ENCODE results near the gene CORO2B.

Gene CORO2B

GRCh38 chr15:68578980-68579935, at the start of gene CORO2B:
TSS of gene CORO2B (plus strand) at chr15:68578993. CDS start at chr15:68579263, 270 bp downstream.
- in situ Hi-C loops (cut with MboI; ENCODE audit: low pct_unique_long_range_greater_than_20kb, low sequenced_read_pairs): no loop called here
- peak; percentile 25 for DNase-seq

GRCh38 chr15:68531387-68532179, 47.2 kb upstream of the CORO2B start:
- no peak for DNase-seq
- in situ Hi-C loops (cut with MboI; ENCODE audit: low pct_unique_long_range_greater_than_20kb, low sequenced_read_pairs): no loop called here

GRCh38 chr15:68536331-68537095, 42.3 kb upstream of the CORO2B start:
- DNase-seq: no peak
- in situ Hi-C loops (cut with MboI; ENCODE audit: low pct_unique_long_range_greater_than_20kb, low sequenced_read_pairs): no loop called here

GRCh38 chr15:68537097-68537496, 41.7 kb upstream of the CORO2B start:
- in situ Hi-C loops (cut with MboI; ENCODE audit: low pct_unique_long_range_greater_than_20kb, low sequenced_read_pairs): no loop called here
- DNase-seq: no peak

GRCh38 chr15:68537506-68537905, 41.3 kb upstream of the CORO2B start:
- no peak for DNase-seq
- in situ Hi-C loops (cut with MboI; ENCODE audit: low pct_unique_long_range_greater_than_20kb, low sequenced_read_pairs): no loop called here

- in situ Hi-C loops (cut with MboI; ENCODE audit: low pct_unique_long_range_greater_than_20kb, low sequenced_read_pairs): no loop called here
- DNase-seq: no peak
Measured at GRCh38 chr15:68538311-68538710, 40.5 kb upstream of the CORO2B start.

- in situ Hi-C loops (cut with MboI; ENCODE audit: low pct_unique_long_range_greater_than_20kb, low sequenced_read_pairs): no loop called here
Measured at GRCh38 chr15:68541743-68542142, 37.0 kb upstream of the CORO2B start.

GRCh38 chr15:68542348-68542747, 36.4 kb upstream of the CORO2B start:
- in situ Hi-C loops (cut with MboI; ENCODE audit: low pct_unique_long_range_greater_than_20kb, low sequenced_read_pairs): no loop called here
- no peak for DNase-seq

More at GRCh38 chr15:68541743-68542142, 37.0 kb upstream of the CORO2B start:
- no peak for DNase-seq

- in situ Hi-C loops (cut with MboI; ENCODE audit: low pct_unique_long_range_greater_than_20kb, low sequenced_read_pairs): no loop called here
- DNase-seq: no peak
Measured at GRCh38 chr15:68542771-68543164, 36.0 kb upstream of the CORO2B start.

- no peak for DNase-seq
- in situ Hi-C loops (cut with MboI; ENCODE audit: low pct_unique_long_range_greater_than_20kb, low sequenced_read_pairs): no loop called here
Measured at GRCh38 chr15:68543165-68544008, 35.4 kb upstream of the CORO2B start.

- no peak for DNase-seq
- in situ Hi-C loops (cut with MboI; ENCODE audit: low pct_unique_long_range_greater_than_20kb, low sequenced_read_pairs): no loop called here
Measured at GRCh38 chr15:68546318-68546717, 32.5 kb upstream of the CORO2B start.

GRCh38 chr15:68548364-68548763, 30.4 kb upstream of the CORO2B start:
- DNase-seq: no peak
- in situ Hi-C loops (cut with MboI; ENCODE audit: low pct_unique_long_range_greater_than_20kb, low sequenced_read_pairs): no loop called here

GRCh38 chr15:68550004-68550403, 28.8 kb upstream of the CORO2B start:
- DNase-seq: no peak
- in situ Hi-C loops (cut with MboI; ENCODE audit: low pct_unique_long_range_greater_than_20kb, low sequenced_read_pairs): loop anchor here (25.0 kb wide), 1 partner anchor 337 kb away; no protein-coding TSS in a partner anchor

- in situ Hi-C loops (cut with MboI; ENCODE audit: low pct_unique_long_range_greater_than_20kb, low sequenced_read_pairs): loop anchor here (25.0 kb wide), 1 partner anchor 337 kb away; no protein-coding TSS in a partner anchor
- peak; percentile 76 for DNase-seq
Measured at GRCh38 chr15:68550498-68551295, 28.1 kb upstream of the CORO2B start.

- no peak for DNase-seq
- in situ Hi-C loops (cut with MboI; ENCODE audit: low pct_unique_long_range_greater_than_20kb, low sequenced_read_pairs): loop anchor here (25.0 kb wide), 1 partner anchor 336 kb away; no protein-coding TSS in a partner anchor
Measured at GRCh38 chr15:68551296-68551635, 27.5 kb upstream of the CORO2B start.

GRCh38 chr15:68552344-68552743, 26.4 kb upstream of the CORO2B start:
- in situ Hi-C loops (cut with MboI; ENCODE audit: low pct_unique_long_range_greater_than_20kb, low sequenced_read_pairs): loop anchor here (25.0 kb wide), 1 partner anchor 335 kb away; no protein-coding TSS in a partner anchor
- no peak for DNase-seq

- in situ Hi-C loops (cut with MboI; ENCODE audit: low pct_unique_long_range_greater_than_20kb, low sequenced_read_pairs): loop anchor here (25.0 kb wide), 1 partner anchor 335 kb away; no protein-coding TSS in a partner anchor
- no peak for DNase-seq
Measured at GRCh38 chr15:68552773-68553172, 26.0 kb upstream of the CORO2B start.

Data from KBM-7 (cell line).